Panc1 (cell line): ENCODE measurements around the gene KRTAP2-2.
"Not testable (repeated sequence)": the region's sequence is repeated elsewhere in the genome, so short reads cannot be mapped to it uniquely, and the experiment has no call there.

Experiments
- CTCF ChIP-seq: fragments of 450-650 bp; IDR thresholded peaks from 2 replicates; pipeline ENCODE4 v1.5.1; 2017; ENCODE audit warnings: mild to moderate bottlenecking
- SIN3A ChIP-seq: IDR thresholded peaks from 2 replicates; pipeline ENCODE4 v1.6.1; 2012; ENCODE audit warnings: low read depth, mild to moderate bottlenecking, low read length, moderate library complexity, borderline replicate concordance; ENCODE audit not compliant: insufficient read depth

GRCh38 chr17:41083427-41083826 lies 28.4 kb upstream of the KRTAP2-2 start:
- not testable (repeated sequence) for TF ChIP-seq SIN3A, CTCF
